Type B pancreatic cell (in vitro differentiated cells): ENCODE results near the gene DYNC1I1. TPM values are rescaled to one million over a fixed set of nuclear protein-coding genes. Genes with fewer than 3 reads are reported as not detected.
A peak's percentile ranks its signal among the peaks of the same experiment; 100 is the strongest.
"Not testable (repeated sequence)": the region's sequence is repeated elsewhere in the genome, so short reads cannot be mapped to it uniquely, and the experiment has no call there.

ENCODE experiments used
- DNase-seq: peaks from one replicate; pipeline ENCODE4 v3.0.0; 2021; ENCODE audit warnings: mixed read lengths; ENCODE audit not compliant: unreplicated experiment; ENCODE audit errors: extremely low spot score
- H3K27ac Mint-ChIP-seq: 2 replicates; pipeline ENCODE4 v1.8.0; 2021; ENCODE audit warnings: mild to moderate bottlenecking, mixed read lengths
- H3K27me3 Mint-ChIP-seq: 2 replicates; pipeline ENCODE4 v1.8.0; 2021; ENCODE audit warnings: mixed read lengths
- H3K36me3 Mint-ChIP-seq: 2 replicates; pipeline ENCODE4 v1.8.0; 2021; ENCODE audit warnings: mixed read lengths
- H3K4me1 Mint-ChIP-seq: one replicate; pipeline ENCODE4 v1.8.0; 2021; ENCODE audit warnings: mixed read lengths; ENCODE audit not compliant: unreplicated experiment
- H3K4me3 Mint-ChIP-seq: 2 replicates; pipeline ENCODE4 v1.8.0; 2021; ENCODE audit warnings: mild to moderate bottlenecking, mixed read lengths
- H3K9me3 Mint-ChIP-seq: 2 replicates; pipeline ENCODE4 v1.8.0; 2021; ENCODE audit warnings: mixed read lengths
- CTCF ChIP-seq: fragments of 200-600 bp; sonication (generic); conservative IDR thresholded peaks from 2 replicates; pipeline ENCODE4 v1.5.0; 2021; ENCODE audit warnings: antibody characterized with exemption, mild to moderate bottlenecking
- total RNA-seq: library from RNA; stranded (reverse); gene quantifications from 2 replicates; pipeline ENCODE4 v1.2.1, GENCODE V29; 2021; ENCODE audit warnings: low replicate concordance

Gene DYNC1I1
- total RNA-seq, 1 donor from 2014 or later, result 4.0 TPM

- no peaks in the 10 kb centered on the region for H3K9me3 Mint-ChIP-seq
- H3K27ac Mint-ChIP-seq, result no peak overlapping the region
- no peak overlapping the region for H3K4me3 Mint-ChIP-seq
- no peaks in the 10 kb centered on the region for H3K4me1 Mint-ChIP-seq
- H3K27me3 Mint-ChIP-seq, result no peaks in the 10 kb centered on the region
- H3K36me3 Mint-ChIP-seq, result no peaks in the 10 kb centered on the region
- no peak for TF ChIP-seq CTCF
- DNase-seq, result no peak
Observed at GRCh38 chr7:95933618-95934017, 161.3 kb downstream of the DYNC1I1 start.

GRCh38 chr7:95944867-95945266 lies 172.5 kb downstream of the DYNC1I1 start:
- H3K9me3 Mint-ChIP-seq, H3K4me3 Mint-ChIP-seq, H3K27ac Mint-ChIP-seq, H3K4me1 Mint-ChIP-seq, H3K27me3 Mint-ChIP-seq, DNase-seq, H3K36me3 Mint-ChIP-seq: not testable (repeated sequence)

GRCh38 chr7:95950698-95951097 lies 178.3 kb downstream of the DYNC1I1 start:
- DNase-seq, result no peak
- H3K27ac Mint-ChIP-seq, result no peak overlapping the region
- TF ChIP-seq CTCF, result no peak
- peaks cover 21% of the 10 kb centered on the region for H3K4me1 Mint-ChIP-seq
- H3K4me3 Mint-ChIP-seq, result no peak overlapping the region
- H3K9me3 Mint-ChIP-seq, result no peaks in the 10 kb centered on the region
- no peaks in the 10 kb centered on the region for H3K36me3 Mint-ChIP-seq
- H3K27me3 Mint-ChIP-seq, result peaks cover 4% of the 10 kb centered on the region

GRCh38 chr7:95951531-95951930 lies 179.2 kb downstream of the DYNC1I1 start:
- Mint-ChIP-seq H3K4me1 (peaks cover 21% of the 10 kb centered on the region), H3K36me3 (no peaks in the 10 kb centered on the region), H3K27ac (no peak overlapping the region), H3K9me3 (no peaks in the 10 kb centered on the region), H3K4me3 (no peak overlapping the region), H3K27me3 (peaks cover 4% of the 10 kb centered on the region)
- no peak for TF ChIP-seq CTCF
- no peak for DNase-seq

- peak overlapping the region; percentile 7 for H3K27ac Mint-ChIP-seq
- H3K9me3 Mint-ChIP-seq, result no peaks in the 10 kb centered on the region
- no peak for DNase-seq
- H3K27me3 Mint-ChIP-seq, result peaks cover 4% of the 10 kb centered on the region
- no peak overlapping the region for H3K4me3 Mint-ChIP-seq
- TF ChIP-seq CTCF, result no peak
- H3K4me1 Mint-ChIP-seq, result peaks cover 21% of the 10 kb centered on the region
- H3K36me3 Mint-ChIP-seq, result no peaks in the 10 kb centered on the region
Observed at GRCh38 chr7:95951997-95952795, 179.8 kb downstream of the DYNC1I1 start.

GRCh38 chr7:95952851-95953250 lies 180.5 kb downstream of the DYNC1I1 start:
- H3K9me3 Mint-ChIP-seq, result no peaks in the 10 kb centered on the region
- peaks cover 4% of the 10 kb centered on the region for H3K27me3 Mint-ChIP-seq
- H3K27ac Mint-ChIP-seq, result peak overlapping the region; percentile 7

More at GRCh38 chr7:95952851-95953250, 180.5 kb downstream of the DYNC1I1 start:
- DNase-seq, result no peak
- Mint-ChIP-seq H3K36me3 (no peaks in the 10 kb centered on the region), H3K4me3 (no peak overlapping the region), H3K4me1 (peaks cover 21% of the 10 kb centered on the region)
- TF ChIP-seq CTCF, result no peak
